Measurements from ENCODE around the gene CFTR. TPM values are rescaled to one million over a fixed set of nuclear protein-coding genes. Genes with fewer than 3 reads are reported as not detected.

The CFTR gene
- total RNA-seq, 1 donor from 2014 or later, result not detected

DNA sequence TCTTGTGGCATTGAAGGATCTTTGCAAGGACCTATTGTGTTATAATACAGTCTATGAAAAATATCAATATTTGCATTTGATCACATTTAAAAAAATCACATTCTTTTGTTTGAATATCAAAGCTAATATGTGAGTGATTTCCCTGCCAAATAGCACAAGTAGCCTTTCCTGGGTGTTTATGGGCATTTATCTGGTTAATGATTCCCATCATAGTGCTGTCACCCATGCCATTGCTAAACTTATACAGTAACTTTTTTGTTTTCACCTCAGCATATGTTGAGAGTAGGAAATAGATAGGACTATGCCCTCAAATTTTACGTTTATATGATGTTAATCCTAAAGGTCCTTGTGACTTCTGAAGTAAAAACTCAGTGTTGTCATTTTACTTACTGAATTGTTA is 136.9 kb downstream of the CFTR start:
- no peak for DNase-seq
- POLR2A ChIA-PET, result no interaction called here
- peaks cover 5% of the 10 kb centered on the region for H3K27me3 Mint-ChIP-seq
- intact Hi-C loops (cut with micrococcal nuclease), result no loop called here
- ATAC-seq (ENCODE audit: low read depth), result no peak
- TF ChIP-seq, protein P1, sequence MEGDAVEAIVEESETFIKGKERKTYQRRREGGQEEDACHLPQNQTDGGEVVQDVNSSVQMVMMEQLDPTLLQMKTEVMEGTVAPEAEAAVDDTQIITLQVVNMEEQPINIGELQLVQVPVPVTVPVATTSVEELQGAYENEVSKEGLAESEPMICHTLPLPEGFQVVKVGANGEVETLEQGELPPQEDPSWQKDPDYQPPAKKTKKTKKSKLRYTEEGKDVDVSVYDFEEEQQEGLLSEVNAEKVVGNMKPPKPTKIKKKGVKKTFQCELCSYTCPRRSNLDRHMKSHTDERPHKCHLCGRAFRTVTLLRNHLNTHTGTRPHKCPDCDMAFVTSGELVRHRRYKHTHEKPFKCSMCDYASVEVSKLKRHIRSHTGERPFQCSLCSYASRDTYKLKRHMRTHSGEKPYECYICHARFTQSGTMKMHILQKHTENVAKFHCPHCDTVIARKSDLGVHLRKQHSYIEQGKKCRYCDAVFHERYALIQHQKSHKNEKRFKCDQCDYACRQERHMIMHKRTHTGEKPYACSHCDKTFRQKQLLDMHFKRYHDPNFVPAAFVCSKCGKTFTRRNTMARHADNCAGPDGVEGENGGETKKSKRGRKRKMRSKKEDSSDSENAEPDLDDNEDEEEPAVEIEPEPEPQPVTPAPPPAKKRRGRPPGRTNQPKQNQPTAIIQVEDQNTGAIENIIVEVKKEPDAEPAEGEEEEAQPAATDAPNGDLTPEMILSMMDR (IDR thresholded peaks at IDR 0.05), result no peak
- no peak overlapping the region for H3K4me3 Mint-ChIP-seq
- H3K27ac Mint-ChIP-seq, result no peak overlapping the region
- H3K9me3 Mint-ChIP-seq, result no peaks in the 10 kb centered on the region
- H3K36me3 Mint-ChIP-seq (ENCODE audit: low read depth), result no peaks in the 10 kb centered on the region
- CTCF ChIA-PET, result no interaction called here
- no peaks in the 10 kb centered on the region for H3K4me1 Mint-ChIP-seq

DNA sequence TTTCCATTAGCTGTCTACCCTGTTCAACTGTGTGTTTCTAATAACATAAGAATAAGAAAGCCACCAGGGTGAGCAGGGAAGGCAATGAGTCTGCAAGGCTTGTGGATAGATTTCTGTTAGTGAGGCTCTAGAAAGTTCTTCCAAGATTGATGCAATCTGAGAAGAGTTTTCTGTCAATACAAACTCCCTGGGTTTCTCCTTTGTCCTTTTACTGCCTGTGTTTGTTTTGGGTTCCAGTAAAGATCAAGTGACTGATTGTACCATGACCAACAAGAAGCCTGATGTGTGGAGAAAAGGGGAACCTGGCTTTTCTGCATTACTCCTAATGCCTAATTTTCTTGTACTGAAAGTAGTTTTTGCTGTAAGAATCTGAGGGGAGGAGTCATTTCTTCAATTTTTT is 139.9 kb downstream of the CFTR start:
- no peak overlapping the region for H3K4me3 Mint-ChIP-seq
- CTCF ChIA-PET, result no interaction called here
- DNase-seq (no peak), ATAC-seq (ENCODE audit: low read depth) (no peak)
- H3K9me3 Mint-ChIP-seq, result no peaks in the 10 kb centered on the region
- intact Hi-C loops (cut with micrococcal nuclease), result no loop called here
- H3K36me3 Mint-ChIP-seq (ENCODE audit: low read depth), result no peaks in the 10 kb centered on the region
- TF ChIP-seq, protein P1 (IDR thresholded peaks at IDR 0.05), result no peak
- H3K27me3 Mint-ChIP-seq, result peaks cover 5% of the 10 kb centered on the region
- no peak overlapping the region for H3K27ac Mint-ChIP-seq
- no peaks in the 10 kb centered on the region for H3K4me1 Mint-ChIP-seq
- POLR2A ChIA-PET, result no interaction called here

DNA sequence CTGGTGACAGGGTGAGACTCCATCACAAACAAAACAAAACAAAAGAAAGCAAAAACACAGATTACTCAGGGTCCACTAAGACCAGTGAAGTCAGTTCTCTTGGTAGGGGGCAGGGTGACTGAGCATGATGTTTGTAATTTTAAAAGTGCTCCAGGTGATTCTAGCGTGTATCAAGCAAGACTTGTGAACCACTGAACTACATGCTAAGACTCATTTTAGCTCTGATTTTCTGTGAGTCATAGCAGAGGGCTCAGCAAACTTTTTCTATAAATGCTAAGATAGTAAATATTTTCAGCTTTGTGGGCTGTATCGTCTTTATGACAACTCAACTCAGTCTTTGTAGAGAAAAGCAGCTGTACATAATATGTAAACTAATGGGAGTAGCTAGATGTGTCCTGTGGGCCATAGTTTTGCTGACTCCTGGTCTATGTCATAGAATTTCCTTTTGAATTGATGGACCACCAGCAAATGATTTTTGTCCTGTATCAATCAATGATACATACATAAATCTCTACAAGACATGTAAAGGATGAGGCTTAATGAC is 141.3 kb downstream of the CFTR start:
- peaks cover 5% of the 10 kb centered on the region for H3K27me3 Mint-ChIP-seq
- ChIA-PET POLR2A (no interaction called here), CTCF (no interaction called here)
- no peak overlapping the region for H3K4me3 Mint-ChIP-seq
- no peaks in the 10 kb centered on the region for H3K9me3 Mint-ChIP-seq
- intact Hi-C loops (cut with micrococcal nuclease), result no loop called here
- TF ChIP-seq, protein P1 (IDR thresholded peaks at IDR 0.05), result no peak
- H3K36me3 Mint-ChIP-seq (ENCODE audit: low read depth), result no peaks in the 10 kb centered on the region
- H3K4me1 Mint-ChIP-seq, result no peaks in the 10 kb centered on the region
- DNase-seq, result no peak
- no peak for ATAC-seq (ENCODE audit: low read depth)
- H3K27ac Mint-ChIP-seq, result no peak overlapping the region

GRCh38 chr7:117623606-117624005 is 143.8 kb downstream of the CFTR start:
- Mint-ChIP-seq H3K36me3 (ENCODE audit: low read depth) (no peaks in the 10 kb centered on the region), H3K4me1 (no peaks in the 10 kb centered on the region), H3K27me3 (peaks cover 5% of the 10 kb centered on the region), H3K4me3 (no peak overlapping the region), H3K9me3 (no peaks in the 10 kb centered on the region), H3K27ac (no peak overlapping the region)
- intact Hi-C loops (cut with micrococcal nuclease), result no loop called here
- ChIA-PET CTCF (no interaction called here), POLR2A (no interaction called here)
- TF ChIP-seq, protein P1 (IDR thresholded peaks at IDR 0.05), result no peak
- no peak for DNase-seq
- no peak for ATAC-seq (ENCODE audit: low read depth)

- DNase-seq (no peak), ATAC-seq (ENCODE audit: low read depth) (no peak)
- no peak overlapping the region for H3K4me3 Mint-ChIP-seq
- H3K27me3 Mint-ChIP-seq, result no peaks in the 10 kb centered on the region
- H3K36me3 Mint-ChIP-seq (ENCODE audit: low read depth), result no peaks in the 10 kb centered on the region
- intact Hi-C loops (cut with micrococcal nuclease), result no loop called here
- H3K27ac Mint-ChIP-seq, result no peak overlapping the region
- ChIA-PET CTCF (no interaction called here), POLR2A (no interaction called here)
- H3K4me1 Mint-ChIP-seq, result no peaks in the 10 kb centered on the region
- TF ChIP-seq, protein P1 (IDR thresholded peaks at IDR 0.05), result no peak
- H3K9me3 Mint-ChIP-seq, result peaks cover 3% of the 10 kb centered on the region
Observed at GRCh38 chr7:117630501-117630900, 150.7 kb downstream of the CFTR start.

Measured in activated B cell treated with CpG ODN at 0.5 μM for 24 hours (primary cell).